ENCODE results near the gene IL1RAPL2. TPM values are rescaled to one million over a fixed set of nuclear protein-coding genes. Genes with fewer than 3 reads are reported as not detected.

Gene IL1RAPL2
- total and polyA plus RNA-seq, 2 of the 4 experiments (the other 2 are of a cell fraction): 0.03 TPM; not detected in 1

DNA sequence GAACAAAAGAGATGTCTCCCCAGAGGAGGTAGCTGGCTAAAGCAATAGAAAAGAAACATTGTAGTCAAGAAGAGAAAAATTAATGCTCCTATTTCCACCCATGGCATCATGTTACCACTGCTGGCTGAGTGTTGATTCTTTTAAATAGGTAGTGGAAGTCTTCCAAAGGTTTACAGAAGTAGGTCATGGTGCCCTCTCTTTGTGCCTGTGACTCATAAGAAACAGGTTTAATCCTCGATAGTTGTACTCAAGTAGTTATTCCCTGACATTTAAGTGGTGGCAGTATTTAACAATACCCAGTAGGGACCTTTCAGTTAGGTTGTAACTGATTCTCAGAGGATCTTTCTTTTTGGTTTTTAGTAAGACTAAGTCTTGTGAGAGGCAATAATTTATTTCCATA, 406.7 kb downstream of the IL1RAPL2 start:
- Histone ChIP-seq H2BK15ac (ENCODE audit: low read depth, low read length) (no peak overlapping the region), H4K91ac (ENCODE audit: insufficient read depth, low read depth, low read length) (no peak overlapping the region), H2AK9ac (replicated peaks; ENCODE audit: low read depth, low read length, poor library complexity) (no peak overlapping the region), H3K27me3 (ENCODE audit: control insufficient read depth, insufficient read depth, low read length) (no peaks in the 10 kb centered on the region), H3K9ac (ENCODE audit: low read depth, low read length) (no peak overlapping the region), H2AFZ (replicated peaks; ENCODE audit: low read length, poor library complexity) (no peak overlapping the region), H3K4ac (ENCODE audit: low read depth, low read length) (no peak overlapping the region), H3K36me3 (ENCODE audit: control insufficient read depth, insufficient read depth, low read length) (no peaks in the 10 kb centered on the region), H3K9me1 (ENCODE audit: insufficient read depth, low read length) (no peaks in the 10 kb centered on the region), H3K9me3 (ENCODE audit: control insufficient read depth, insufficient read depth, low read length) (no peaks in the 10 kb centered on the region), H2BK20ac (ENCODE audit: low read depth, low read length) (no peak overlapping the region), H3K4me1 (ENCODE audit: control insufficient read depth, insufficient read depth, low read length) (no peaks in the 10 kb centered on the region), H2BK5ac (ENCODE audit: low read depth, low read length, poor library complexity, severe bottlenecking) (no peak overlapping the region), H3K4me3 (ENCODE audit: insufficient read depth, low read depth, low read length) (no peak overlapping the region), H2BK120ac (ENCODE audit: low read depth, low read length) (no peak overlapping the region), H4K5ac (ENCODE audit: low read depth, low read length) (no peak overlapping the region), H3K14ac (replicated peaks; ENCODE audit: low read depth, low read length) (no peak overlapping the region), H3K56ac (ENCODE audit: extremely low read depth, insufficient read depth, low read length) (no peak overlapping the region), H3K27ac (ENCODE audit: insufficient read depth, low read length) (no peak overlapping the region), H4K20me1 (ENCODE audit: insufficient read depth, low read length) (no peaks in the 10 kb centered on the region), H4K8ac (ENCODE audit: low read depth in 2 of 2, low read length in 2 of 2) (no peak overlapping the region), H3K18ac (ENCODE audit: low read depth, low read length) (no peak overlapping the region), H3K4me2 (ENCODE audit: low read depth, low read length) (no peak overlapping the region), H2AK5ac (ENCODE audit: low read depth, low read length) (no peak overlapping the region), H3K79me1 (ENCODE audit: low read depth in 1 of 2, low read length in 2 of 2) (no peaks in the 10 kb centered on the region), H3K23ac (ENCODE audit: low read depth, low read length) (no peak overlapping the region)
- intact Hi-C loops (cut with micrococcal nuclease): no loop called here
- dilution Hi-C loops (cut with HindIII; ENCODE audit: low sequenced_read_pairs, unreplicated experiment): no loop called here
- TF ChIP-seq RFX5 (IDR thresholded peaks at IDR 0.05; ENCODE audit: low read depth, low read length) (no peak), FOS (IDR thresholded peaks at IDR 0.05; ENCODE audit: low read depth, low read length) (no peak), RAD21 (IDR thresholded peaks at IDR 0.05; ENCODE audit: low read length) (no peak), MAFK (IDR thresholded peaks at IDR 0.05; ENCODE audit: low read depth, low read length) (no peak), CHD1 (IDR thresholded peaks at IDR 0.05; ENCODE audit: low read depth, low read length) (no peak), BHLHE40 (IDR thresholded peaks at IDR 0.05; ENCODE audit: low read depth, low read length) (no peak), NFE2L2 (IDR thresholded peaks at IDR 0.05; ENCODE audit: low read depth, low read length) (no peak), RCOR1 (IDR thresholded peaks at IDR 0.05; ENCODE audit: insufficient replicate concordance, low read length) (no peak), SMC3 (IDR thresholded peaks at IDR 0.05; ENCODE audit: low read depth, low read length) (no peak), POLR2A (IDR thresholded peaks at IDR 0.05; ENCODE audit: low read depth, low read length) (no peak), MXI1 (IDR thresholded peaks at IDR 0.05; ENCODE audit: borderline replicate concordance, low read depth, low read length) (no peak), MAZ (IDR thresholded peaks at IDR 0.05; ENCODE audit: borderline replicate concordance, low read depth, low read length) (no peak)
- TF ChIP-seq, protein P1, sequence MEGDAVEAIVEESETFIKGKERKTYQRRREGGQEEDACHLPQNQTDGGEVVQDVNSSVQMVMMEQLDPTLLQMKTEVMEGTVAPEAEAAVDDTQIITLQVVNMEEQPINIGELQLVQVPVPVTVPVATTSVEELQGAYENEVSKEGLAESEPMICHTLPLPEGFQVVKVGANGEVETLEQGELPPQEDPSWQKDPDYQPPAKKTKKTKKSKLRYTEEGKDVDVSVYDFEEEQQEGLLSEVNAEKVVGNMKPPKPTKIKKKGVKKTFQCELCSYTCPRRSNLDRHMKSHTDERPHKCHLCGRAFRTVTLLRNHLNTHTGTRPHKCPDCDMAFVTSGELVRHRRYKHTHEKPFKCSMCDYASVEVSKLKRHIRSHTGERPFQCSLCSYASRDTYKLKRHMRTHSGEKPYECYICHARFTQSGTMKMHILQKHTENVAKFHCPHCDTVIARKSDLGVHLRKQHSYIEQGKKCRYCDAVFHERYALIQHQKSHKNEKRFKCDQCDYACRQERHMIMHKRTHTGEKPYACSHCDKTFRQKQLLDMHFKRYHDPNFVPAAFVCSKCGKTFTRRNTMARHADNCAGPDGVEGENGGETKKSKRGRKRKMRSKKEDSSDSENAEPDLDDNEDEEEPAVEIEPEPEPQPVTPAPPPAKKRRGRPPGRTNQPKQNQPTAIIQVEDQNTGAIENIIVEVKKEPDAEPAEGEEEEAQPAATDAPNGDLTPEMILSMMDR (conservative IDR thresholded peaks at IDR 0.05; ENCODE audit: low read depth, low read length): no peak
- TF ChIP-seq, protein P2, sequence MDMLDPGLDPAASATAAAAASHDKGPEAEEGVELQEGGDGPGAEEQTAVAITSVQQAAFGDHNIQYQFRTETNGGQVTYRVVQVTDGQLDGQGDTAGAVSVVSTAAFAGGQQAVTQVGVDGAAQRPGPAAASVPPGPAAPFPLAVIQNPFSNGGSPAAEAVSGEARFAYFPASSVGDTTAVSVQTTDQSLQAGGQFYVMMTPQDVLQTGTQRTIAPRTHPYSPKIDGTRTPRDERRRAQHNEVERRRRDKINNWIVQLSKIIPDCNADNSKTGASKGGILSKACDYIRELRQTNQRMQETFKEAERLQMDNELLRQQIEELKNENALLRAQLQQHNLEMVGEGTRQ (IDR thresholded peaks at IDR 0.05; ENCODE audit: low read depth, low read length): no peak
- TF ChIP-seq, protein P3, sequence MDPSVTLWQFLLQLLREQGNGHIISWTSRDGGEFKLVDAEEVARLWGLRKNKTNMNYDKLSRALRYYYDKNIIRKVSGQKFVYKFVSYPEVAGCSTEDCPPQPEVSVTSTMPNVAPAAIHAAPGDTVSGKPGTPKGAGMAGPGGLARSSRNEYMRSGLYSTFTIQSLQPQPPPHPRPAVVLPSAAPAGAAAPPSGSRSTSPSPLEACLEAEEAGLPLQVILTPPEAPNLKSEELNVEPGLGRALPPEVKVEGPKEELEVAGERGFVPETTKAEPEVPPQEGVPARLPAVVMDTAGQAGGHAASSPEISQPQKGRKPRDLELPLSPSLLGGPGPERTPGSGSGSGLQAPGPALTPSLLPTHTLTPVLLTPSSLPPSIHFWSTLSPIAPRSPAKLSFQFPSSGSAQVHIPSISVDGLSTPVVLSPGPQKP (IDR thresholded peaks at IDR 0.05; ENCODE audit: borderline replicate concordance, low read depth, low read length): no peak
- CTCF ChIA-PET: no interaction called here
- ATAC-seq (ENCODE audit: low read depth) (no peak), DNase-seq (no peak)
- no TSS peak for BruUV-seq (replicated peaks)
- in situ Hi-C loops (cut with MboI; ENCODE audit: low sequenced_read_pairs): no loop called here
- POLR2A ChIA-PET (ENCODE audit: unreplicated experiment): no interaction called here
- no CpG with 5 or more reads among the region's 1 CpG for WGBS, 2 experiments (ENCODE audit: extremely low coverage in 2 of 2, insufficient read length in 1 of 2)
